Thyroid gland (tissue), 4 donors: Measurements from ENCODE around the gene APBB2.

Experiments
- POLR2A ChIP-seq, 2 donors: fragments of 450-650 bp; IDR thresholded peaks; one replicate each; pipeline ENCODE4 v1.6.1; 2017; ENCODE audit warnings: antibody characterized with exemption in 2 of 2, mild to moderate bottlenecking in 2 of 2, moderate library complexity in 1 of 2
- TF ChIP-seq, protein P1 (sequence below), 6 experiments: fragments of 200-600 bp in 3 of 6; fragments of 450-650 bp in 3 of 6; sonication (generic) in 3 of 6; IDR thresholded peaks; one replicate each; pipeline ENCODE4 v1.5.1; 2016 to 2019; ENCODE audit warnings: antibody characterized with exemption in 6 of 6, mild to moderate bottlenecking in 2 of 6, inconsistent platforms in 1 of 6, moderate library complexity in 1 of 6

DNA sequence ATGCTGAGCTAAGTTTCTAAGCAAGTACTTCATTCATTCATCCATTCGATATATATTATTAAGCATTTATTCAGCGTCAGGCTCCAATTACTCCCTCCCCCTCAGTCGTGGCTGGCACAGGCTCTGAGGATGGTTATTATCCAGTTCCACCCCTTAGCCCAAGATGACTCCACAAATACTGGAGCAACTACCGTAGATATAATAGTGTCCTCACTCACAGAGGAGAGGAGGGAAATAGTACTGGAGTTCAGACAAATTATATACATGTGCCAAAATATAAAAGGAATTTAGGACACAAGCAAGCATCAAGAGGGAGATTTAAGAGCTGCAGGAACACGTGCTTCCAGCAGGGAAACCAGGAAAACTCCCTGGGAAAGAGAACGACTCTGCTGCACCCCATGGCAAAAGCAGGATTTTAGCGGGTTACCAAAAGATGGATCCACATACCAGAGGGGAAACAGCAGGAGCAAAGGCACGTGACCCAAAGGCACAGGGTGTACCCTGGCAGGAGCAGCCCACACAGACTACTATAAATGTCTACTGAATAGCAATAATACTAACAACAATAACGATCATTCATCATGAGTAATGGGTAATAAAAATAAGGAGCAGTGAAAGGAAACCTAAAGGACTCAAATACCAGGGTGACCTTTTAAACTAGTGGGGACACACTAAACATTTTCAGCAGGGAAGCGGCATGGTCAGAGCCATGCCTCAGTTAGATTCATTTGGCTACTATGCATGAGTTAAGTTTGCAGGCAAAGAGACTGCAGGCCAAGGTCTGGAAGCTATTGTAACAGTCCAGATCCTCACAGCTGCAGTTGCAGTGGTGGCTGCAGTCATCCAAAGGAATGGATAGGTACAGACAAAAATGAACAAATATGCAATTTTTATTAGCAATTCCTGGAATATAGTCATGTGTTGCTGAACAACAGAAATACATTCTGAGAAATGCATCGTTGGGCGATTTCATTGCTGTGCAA, 153.7 kb downstream of the APBB2 start:
- TF ChIP-seq, protein P1, sequence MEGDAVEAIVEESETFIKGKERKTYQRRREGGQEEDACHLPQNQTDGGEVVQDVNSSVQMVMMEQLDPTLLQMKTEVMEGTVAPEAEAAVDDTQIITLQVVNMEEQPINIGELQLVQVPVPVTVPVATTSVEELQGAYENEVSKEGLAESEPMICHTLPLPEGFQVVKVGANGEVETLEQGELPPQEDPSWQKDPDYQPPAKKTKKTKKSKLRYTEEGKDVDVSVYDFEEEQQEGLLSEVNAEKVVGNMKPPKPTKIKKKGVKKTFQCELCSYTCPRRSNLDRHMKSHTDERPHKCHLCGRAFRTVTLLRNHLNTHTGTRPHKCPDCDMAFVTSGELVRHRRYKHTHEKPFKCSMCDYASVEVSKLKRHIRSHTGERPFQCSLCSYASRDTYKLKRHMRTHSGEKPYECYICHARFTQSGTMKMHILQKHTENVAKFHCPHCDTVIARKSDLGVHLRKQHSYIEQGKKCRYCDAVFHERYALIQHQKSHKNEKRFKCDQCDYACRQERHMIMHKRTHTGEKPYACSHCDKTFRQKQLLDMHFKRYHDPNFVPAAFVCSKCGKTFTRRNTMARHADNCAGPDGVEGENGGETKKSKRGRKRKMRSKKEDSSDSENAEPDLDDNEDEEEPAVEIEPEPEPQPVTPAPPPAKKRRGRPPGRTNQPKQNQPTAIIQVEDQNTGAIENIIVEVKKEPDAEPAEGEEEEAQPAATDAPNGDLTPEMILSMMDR (IDR thresholded peaks at IDR 0.05), result no peak
- TF ChIP-seq POLR2A (IDR thresholded peaks at IDR 0.05), result no peak
